SK-N-MC (cell line): ENCODE results near the gene RYR2.

Experiments
- DNase-seq: peaks from one replicate; pipeline ENCODE4 v3.0.0-alpha.2; 2011; ENCODE audit warnings: low read depth, low spot score
- H3K27ac ChIP-seq: fragments of 200-600 bp; sonication (generic); 2 replicates; pipeline ENCODE4 v1.5.1; 2016; ENCODE audit warnings: mixed run types
- H3K36me3 ChIP-seq: fragments of 200-600 bp; sonication (generic); 2 replicates; pipeline ENCODE4 v1.6.1; 2017; ENCODE audit warnings: antibody characterized with exemption, low read length, mixed read lengths; ENCODE audit not compliant: insufficient read depth
- H3K4me3 ChIP-seq: fragments of 200-600 bp; sonication (generic); 2 replicates; pipeline ENCODE4 v1.5.1; 2016
- H3K9ac ChIP-seq: fragments of 200-600 bp; sonication (generic); 2 replicates; pipeline ENCODE4 v1.8.0; 2017; ENCODE audit warnings: mixed run types, mixed read lengths; ENCODE audit not compliant: insufficient read length
- H3K9me3 ChIP-seq: fragments of 200-600 bp; sonication (generic); 2 replicates; pipeline ENCODE4 v1.6.1; 2017; ENCODE audit warnings: low read depth, mild to moderate bottlenecking, antibody characterized with exemption, low read length, moderate library complexity, mixed read lengths
- EZH2 ChIP-seq: fragments of 200-600 bp; sonication (generic); IDR thresholded peaks from one replicate; pipeline ENCODE4 v1.6.1; 2017; ENCODE audit warnings: antibody characterized with exemption
- FOXP2 ChIP-seq: optimal IDR thresholded peaks from 2 replicates; pipeline ENCODE3; 2011; ENCODE audit warnings: mild to moderate bottlenecking, moderate library complexity; ENCODE audit not compliant: insufficient read depth; ENCODE audit errors: extremely low read length, control extremely low read depth
- POLR2AphosphoS5 ChIP-seq: IDR thresholded peaks from 2 replicates; pipeline ENCODE4 v1.6.1; 2012; ENCODE audit warnings: mild to moderate bottlenecking, low read depth, low read length, borderline replicate concordance

RYR2 gene

GRCh38 chr1:237457573-237457972, 415.6 kb downstream of the RYR2 start:
- Histone ChIP-seq H3K9ac (no peak overlapping the region), H3K4me3 (no peak overlapping the region), H3K36me3 (peaks cover 42% of the 10 kb centered on the region), H3K9me3 (no peaks in the 10 kb centered on the region; the same call in 1 of the 2 replicates), H3K27ac (no peak overlapping the region)
- no peak for DNase-seq
- TF ChIP-seq FOXP2 = no peak
- TF ChIP-seq POLR2AphosphoS5 = no peak
- no peak for TF ChIP-seq EZH2

DNA sequence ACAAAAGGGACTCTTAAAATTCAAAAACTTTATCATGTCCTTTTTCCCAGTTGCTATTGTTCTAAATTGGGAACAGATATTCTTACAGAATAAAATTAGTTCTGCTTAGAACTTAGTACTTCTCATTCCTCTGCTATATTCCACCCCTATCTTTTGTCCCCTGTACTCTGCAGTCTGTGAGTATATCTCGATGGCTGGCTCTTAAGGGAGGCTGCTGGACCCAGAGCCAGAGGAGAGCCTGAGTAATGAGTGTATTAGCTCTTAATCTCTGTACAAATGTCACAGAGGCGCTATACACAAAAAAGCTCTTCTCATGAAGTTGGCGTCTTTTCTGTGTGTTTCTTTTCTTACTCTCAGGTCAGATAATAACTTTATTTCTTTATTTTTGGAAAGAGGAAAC, 425.3 kb downstream of the RYR2 start:
- TF ChIP-seq POLR2AphosphoS5 (no peak), EZH2 (no peak), FOXP2 (no peak)
- Histone ChIP-seq H3K36me3 (peaks cover 14% of the 10 kb centered on the region; the same call in 1 of the 2 replicates), H3K9me3 (no peaks in the 10 kb centered on the region), H3K27ac (no peak overlapping the region), H3K4me3 (no peak overlapping the region), H3K9ac (no peak overlapping the region)
- no peak for DNase-seq

DNA sequence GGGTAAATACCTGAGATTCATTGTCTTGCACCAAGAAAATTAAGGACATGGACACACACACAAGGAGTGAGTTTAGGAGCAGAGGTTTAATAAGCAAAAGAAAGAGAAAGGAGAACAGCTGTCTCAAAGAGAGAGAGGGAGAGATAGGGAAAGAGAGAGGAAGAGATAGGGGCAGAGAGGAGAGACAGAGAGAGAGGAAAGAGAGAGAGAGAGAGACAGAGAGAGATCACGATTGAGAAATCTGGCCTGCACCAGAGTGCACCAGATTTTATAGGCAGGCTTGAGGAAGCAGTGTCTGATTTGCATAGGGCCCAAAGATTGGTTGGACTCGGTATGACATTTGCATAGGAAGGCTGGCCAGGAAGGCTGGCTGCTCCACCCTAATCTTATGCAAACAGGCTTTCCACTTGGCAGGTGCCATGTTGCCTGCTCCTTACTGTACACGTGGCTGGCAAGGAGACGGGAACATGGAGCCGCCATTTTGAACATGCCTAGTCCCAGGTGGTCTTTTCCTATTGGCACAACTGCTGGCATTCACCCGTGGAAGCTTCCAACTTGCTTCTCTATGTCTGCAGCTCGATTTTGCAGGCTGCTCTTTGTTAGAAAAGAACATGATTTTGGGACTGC, 428.8 kb downstream of the RYR2 start:
- peaks cover 14% of the 10 kb centered on the region; the same call in 1 of the 2 replicates for H3K36me3 ChIP-seq
- H3K9me3 ChIP-seq = no peaks in the 10 kb centered on the region
- H3K27ac ChIP-seq = no peak overlapping the region
- no peak for DNase-seq
- no peak overlapping the region for H3K9ac ChIP-seq
- H3K4me3 ChIP-seq = no peak overlapping the region
- TF ChIP-seq EZH2 = no peak

DNA sequence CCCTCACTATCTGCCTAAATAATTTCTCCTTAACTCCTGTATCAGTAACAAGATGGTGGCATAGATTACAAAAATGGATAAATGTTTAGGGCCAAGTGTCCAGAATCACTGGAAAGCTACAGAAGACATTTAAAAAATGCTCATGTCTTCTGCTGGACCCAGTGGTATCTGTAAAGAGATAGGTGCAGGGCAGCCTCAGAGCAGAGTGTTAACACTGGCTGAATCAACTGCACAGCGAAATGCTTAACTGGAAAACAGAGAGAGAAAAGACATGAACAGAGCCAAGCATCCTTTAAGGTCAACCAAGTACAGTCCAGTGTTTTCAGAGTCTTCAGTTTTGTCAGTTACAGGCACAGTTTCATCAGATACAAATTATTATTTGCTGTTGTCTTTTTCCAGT, 429.4 kb downstream of the RYR2 start:
- no peak overlapping the region for H3K27ac ChIP-seq
- H3K36me3 ChIP-seq = peaks cover 14% of the 10 kb centered on the region; the same call in 1 of the 2 replicates
- H3K4me3 ChIP-seq = no peak overlapping the region
- TF ChIP-seq EZH2 = no peak
- TF ChIP-seq FOXP2 = no peak
- no peak for TF ChIP-seq POLR2AphosphoS5
- no peaks in the 10 kb centered on the region for H3K9me3 ChIP-seq
- DNase-seq = no peak
- no peak overlapping the region for H3K9ac ChIP-seq

DNA sequence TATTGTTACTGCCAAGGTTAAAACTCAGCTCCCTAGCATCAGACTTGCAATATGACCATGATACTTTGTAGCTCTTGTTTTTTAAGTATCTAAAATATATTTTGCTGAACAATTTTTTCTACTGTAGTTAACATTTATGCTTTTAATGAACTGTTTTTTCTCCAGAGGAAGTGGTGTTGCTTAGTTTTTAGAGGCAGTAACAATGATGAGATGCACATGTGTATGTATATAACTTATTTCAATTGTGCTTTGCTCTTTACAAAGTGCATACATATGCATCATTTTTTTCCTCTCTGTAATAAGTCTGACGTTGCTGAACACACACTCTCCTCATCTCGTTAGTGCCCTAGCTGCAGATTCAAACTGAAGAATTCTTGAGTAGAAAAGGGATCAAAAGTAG, 430.0 kb downstream of the RYR2 start:
- no peak for DNase-seq
- Histone ChIP-seq H3K9ac (no peak overlapping the region), H3K36me3 (peaks cover 14% of the 10 kb centered on the region; the same call in 1 of the 2 replicates), H3K9me3 (no peaks in the 10 kb centered on the region), H3K27ac (no peak overlapping the region), H3K4me3 (no peak overlapping the region)
- TF ChIP-seq POLR2AphosphoS5 (no peak), EZH2 (no peak), FOXP2 (no peak)

- Histone ChIP-seq H3K36me3 (peaks cover 14% of the 10 kb centered on the region; the same call in 1 of the 2 replicates), H3K4me3 (no peak overlapping the region), H3K9me3 (no peaks in the 10 kb centered on the region), H3K9ac (no peak overlapping the region), H3K27ac (no peak overlapping the region)
- DNase-seq = no peak
- TF ChIP-seq EZH2 (no peak), FOXP2 (no peak), POLR2AphosphoS5 (no peak)
These were observed 431.9 kb downstream of the RYR2 start for GRCh38 chr1:237473854-237474253.

DNA sequence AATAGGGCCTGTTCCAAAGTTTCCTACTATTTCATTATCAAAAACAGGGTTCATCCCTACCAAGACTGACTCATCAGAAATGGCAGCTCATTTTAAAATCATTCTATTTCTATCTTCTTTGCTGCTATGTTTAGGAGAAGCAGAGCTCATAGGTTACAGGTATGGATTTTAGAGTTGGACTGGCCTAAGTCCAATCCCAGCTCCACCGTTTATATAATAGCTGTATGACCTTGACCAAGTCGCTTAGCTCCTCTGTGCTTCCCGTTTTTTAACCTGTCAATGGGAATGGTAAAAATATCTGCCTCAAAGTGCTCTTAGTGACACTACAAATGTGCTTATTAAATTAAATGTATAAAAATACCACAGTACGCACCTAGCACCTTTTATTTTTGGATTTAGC, 436.1 kb downstream of the RYR2 start:
- Histone ChIP-seq H3K4me3 (no peak overlapping the region), H3K9ac (no peak overlapping the region), H3K27ac (no peak overlapping the region), H3K36me3 (no peaks in the 10 kb centered on the region), H3K9me3 (no peaks in the 10 kb centered on the region)
- TF ChIP-seq FOXP2 (no peak), POLR2AphosphoS5 (no peak), EZH2 (no peak)
- no peak for DNase-seq

DNA sequence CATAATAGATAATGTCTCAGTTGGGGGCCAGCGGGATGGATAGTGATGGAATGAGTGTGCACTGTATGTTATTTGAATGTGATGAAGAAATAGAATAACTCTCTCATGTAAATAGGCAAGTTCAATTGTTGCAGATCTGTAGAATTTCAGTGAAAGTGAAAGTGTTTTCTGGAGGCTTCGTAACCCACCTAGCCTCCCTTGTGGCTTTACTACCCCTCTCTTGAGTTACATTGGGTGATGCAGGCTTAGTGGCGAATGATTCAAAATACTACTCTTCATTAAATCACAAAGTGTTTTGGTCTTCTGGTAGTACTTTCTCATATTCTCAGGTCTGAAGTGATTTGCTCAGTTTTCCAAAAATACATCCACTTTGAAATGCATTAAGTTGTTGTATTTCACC, 436.9 kb downstream of the RYR2 start:
- TF ChIP-seq EZH2 = no peak
- no peak for TF ChIP-seq FOXP2
- H3K4me3 ChIP-seq = no peak overlapping the region
- no peak overlapping the region for H3K27ac ChIP-seq
- H3K9ac ChIP-seq = no peak overlapping the region
- no peaks in the 10 kb centered on the region for H3K9me3 ChIP-seq
- DNase-seq = no peak
- H3K36me3 ChIP-seq = no peaks in the 10 kb centered on the region

DNA sequence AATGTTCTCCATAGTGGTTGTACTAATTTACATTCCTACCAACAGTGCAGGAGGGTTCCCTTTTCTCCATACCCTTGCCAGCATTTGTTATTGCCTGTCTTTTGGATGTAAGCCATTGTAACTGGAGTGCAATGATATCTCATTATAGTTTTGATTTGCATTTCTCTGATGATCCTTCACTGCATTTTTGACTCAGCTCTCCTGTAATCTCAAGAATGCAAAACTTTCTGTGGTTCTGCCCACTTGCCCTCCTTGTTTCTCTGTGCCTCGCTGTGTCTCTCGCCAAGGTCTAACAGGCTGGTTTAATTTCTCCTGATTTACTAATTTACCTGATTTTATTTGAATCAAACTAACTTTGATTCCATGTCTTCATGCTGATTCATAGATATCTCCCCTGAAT, 440.8 kb downstream of the RYR2 start:
- Histone ChIP-seq H3K9me3 (no peaks in the 10 kb centered on the region), H3K4me3 (no peak overlapping the region), H3K27ac (no peak overlapping the region), H3K36me3 (no peaks in the 10 kb centered on the region), H3K9ac (no peak overlapping the region)
- no peak for TF ChIP-seq POLR2AphosphoS5
- TF ChIP-seq FOXP2 = no peak
- no peak for TF ChIP-seq EZH2
- no peak for DNase-seq

- Histone ChIP-seq H3K27ac (no peak overlapping the region; the same call in 1 of the 2 replicates), H3K36me3 (peaks cover 3% of the 10 kb centered on the region; the same call in 1 of the 2 replicates), H3K4me3 (no peak overlapping the region), H3K9ac (no peak overlapping the region), H3K9me3 (no peaks in the 10 kb centered on the region)
- TF ChIP-seq FOXP2 (no peak), EZH2 (no peak), POLR2AphosphoS5 (no peak)
- peak; percentile 37 for DNase-seq
These were observed 450.4 kb downstream of the RYR2 start for GRCh38 chr1:237492359-237492758.
